HuH-7.5 (cell line): ENCODE data around the gene ABTB2.

Experiments
- DNase-seq: peaks from one replicate; pipeline ENCODE4 v3.0.0; 2011; ENCODE audit warnings: low spot score

ABTB2 gene

GRCh38 chr11:34360046-34360445 is 2.2 kb upstream of the ABTB2 start:
- DNase-seq: no peak

- peak; percentile 16 for DNase-seq
Observed at GRCh38 chr11:34359548-34359891, 1.7 kb upstream of the ABTB2 start.

- peak; percentile 40 for DNase-seq
Observed at GRCh38 chr11:34358728-34359547, 1.1 kb upstream of the ABTB2 start.

- DNase-seq: peak; percentile 41
Observed at GRCh38 chr11:34358258-34358727, 483 bp upstream of the ABTB2 start.

GRCh38 chr11:34356913-34357700 is 703 bp downstream of the ABTB2 start:
- DNase-seq: peak; percentile 43

- no peak for DNase-seq
Observed at GRCh38 chr11:34356576-34356912, 1.3 kb downstream of the ABTB2 start.

- DNase-seq: peak; percentile 15
Observed at GRCh38 chr11:34356130-34356529, 1.7 kb downstream of the ABTB2 start.

- no peak for DNase-seq
Observed at GRCh38 chr11:34355726-34356125, 2.1 kb downstream of the ABTB2 start.

GRCh38 chr11:34354782-34355181 is 3.0 kb downstream of the ABTB2 start:
- no peak for DNase-seq

GRCh38 chr11:34353881-34354280 is 3.9 kb downstream of the ABTB2 start:
- no peak for DNase-seq

- no peak for DNase-seq
Observed at GRCh38 chr11:34351687-34352469, 5.9 kb downstream of the ABTB2 start.

GRCh38 chr11:34351051-34351450 is 6.8 kb downstream of the ABTB2 start:
- no peak for DNase-seq

- no peak for DNase-seq
Observed at GRCh38 chr11:34349882-34350281, 7.9 kb downstream of the ABTB2 start.

GRCh38 chr11:34348919-34349318 is 8.9 kb downstream of the ABTB2 start:
- no peak for DNase-seq

GRCh38 chr11:34348096-34348495 is 9.7 kb downstream of the ABTB2 start:
- DNase-seq: no peak

- no peak for DNase-seq
Observed at GRCh38 chr11:34346551-34346950, 11.3 kb downstream of the ABTB2 start.

GRCh38 chr11:34345991-34346480 is 11.8 kb downstream of the ABTB2 start:
- no peak for DNase-seq

GRCh38 chr11:34345540-34345876 is 12.3 kb downstream of the ABTB2 start:
- no peak for DNase-seq

GRCh38 chr11:34344768-34345539 is 12.9 kb downstream of the ABTB2 start:
- peak; percentile 25 for DNase-seq

GRCh38 chr11:34344410-34344767 is 13.4 kb downstream of the ABTB2 start:
- no peak for DNase-seq

- no peak for DNase-seq
Observed at GRCh38 chr11:34343686-34344085, 14.1 kb downstream of the ABTB2 start.

- no peak for DNase-seq
Observed at GRCh38 chr11:34343153-34343552, 14.7 kb downstream of the ABTB2 start.
